ENCODE data around the gene ACOT7. TPM values are rescaled to one million over a fixed set of nuclear protein-coding genes. Genes with fewer than 3 reads are reported as not detected.

Gene ACOT7
- total RNA-seq, 1 experiment from 2014 or later: 120 TPM

GRCh38 chr1:6254691-6255090 lies 138.9 kb downstream of the ACOT7 start:
- Histone ChIP-seq H3K9me3 (ENCODE audit: control insufficient read depth, insufficient read depth, low read depth, low read length) (no peaks in the 10 kb centered on the region), H3K4me1 (ENCODE audit: control insufficient read depth, insufficient read depth, low read length) (no peaks in the 10 kb centered on the region), H3K36me3 (ENCODE audit: control insufficient read depth, insufficient read depth, low read length) (no peaks in the 10 kb centered on the region), H3K27ac (ENCODE audit: low read length) (no peak overlapping the region), H3K27me3 (ENCODE audit: control insufficient read depth, insufficient read depth, low read length) (no peaks in the 10 kb centered on the region), H3K4me3 (ENCODE audit: low read depth in 2 of 2, low read length in 2 of 2) (no peak overlapping the region)
- DNase-seq (ENCODE audit: low read depth, low spot score) (no peak), ATAC-seq (no peak)
- POLR2A ChIA-PET: no interaction called here
- no peak for TF ChIP-seq TCF7L2 (IDR thresholded peaks at IDR 0.05; ENCODE audit: low read depth, low read length)
- TF ChIP-seq POLR2AphosphoS5 (IDR thresholded peaks at IDR 0.05; ENCODE audit: low read depth, low read length): no peak
- TF ChIP-seq CTCF (IDR thresholded peaks at IDR 0.05): no peak
- no peak for TF ChIP-seq SIN3A (IDR thresholded peaks at IDR 0.05; ENCODE audit: borderline replicate concordance, insufficient read depth, low read depth, low read length)
- no peak for TF ChIP-seq REST (IDR thresholded peaks at IDR 0.05; ENCODE audit: insufficient read depth in 1 of 2, low read depth in 2 of 2, low read length in 1 of 2)
- CTCF ChIA-PET: no interaction called here
- no TSS peak for BruUV-seq (replicated peaks)
- intact Hi-C loops (cut with micrococcal nuclease; ENCODE audit: unreplicated experiment): no loop called here
- in situ Hi-C loops (cut with HindIII; ENCODE audit: low pct_unique_long_range_greater_than_20kb, low sequenced_read_pairs): no loop called here

- intact Hi-C loops (cut with micrococcal nuclease; ENCODE audit: unreplicated experiment): no loop called here
- no TSS peak for BruUV-seq (replicated peaks)
- DNase-seq (ENCODE audit: low read depth, low spot score) (no peak), ATAC-seq (no peak)
- Histone ChIP-seq H3K27ac (ENCODE audit: low read length) (no peak overlapping the region), H3K36me3 (ENCODE audit: control insufficient read depth, insufficient read depth, low read length) (no peaks in the 10 kb centered on the region), H3K4me3 (ENCODE audit: low read depth in 2 of 2, low read length in 2 of 2) (no peak overlapping the region), H3K27me3 (ENCODE audit: control insufficient read depth, insufficient read depth, low read length) (no peaks in the 10 kb centered on the region), H3K9me3 (ENCODE audit: control insufficient read depth, insufficient read depth, low read depth, low read length) (no peaks in the 10 kb centered on the region), H3K4me1 (ENCODE audit: control insufficient read depth, insufficient read depth, low read length) (no peaks in the 10 kb centered on the region)
- ChIA-PET POLR2A (no interaction called here), CTCF (no interaction called here)
- TF ChIP-seq SIN3A (IDR thresholded peaks at IDR 0.05; ENCODE audit: borderline replicate concordance, insufficient read depth, low read depth, low read length): no peak
- no peak for TF ChIP-seq CTCF (IDR thresholded peaks at IDR 0.05)
- TF ChIP-seq POLR2AphosphoS5 (IDR thresholded peaks at IDR 0.05; ENCODE audit: low read depth, low read length): no peak
- no peak for TF ChIP-seq TCF7L2 (IDR thresholded peaks at IDR 0.05; ENCODE audit: low read depth, low read length)
- no peak for TF ChIP-seq REST (IDR thresholded peaks at IDR 0.05; ENCODE audit: insufficient read depth in 1 of 2, low read depth in 2 of 2, low read length in 1 of 2)
- in situ Hi-C loops (cut with HindIII; ENCODE audit: low pct_unique_long_range_greater_than_20kb, low sequenced_read_pairs): no loop called here
Observed at GRCh38 chr1:6253380-6253779, 140.2 kb downstream of the ACOT7 start.

Data from Panc1 (cell line).